K562 (cell line): ENCODE measurements around the gene RDH13. TPM values are rescaled to one million over a fixed set of nuclear protein-coding genes. Genes with fewer than 3 reads are reported as not detected.

ENCODE experiments used
- CEBPB ChIP-seq: fragments of 450-650 bp; IDR thresholded peaks from 2 replicates; pipeline ENCODE4 v1.6.1; 2016; ENCODE audit warnings: missing genetic modification characterization, missing compliant biosample characterization
- CSDE1 ChIP-seq, 2 experiments: fragments of 450-650 bp; IDR thresholded peaks; 2 replicates each; pipeline ENCODE4 v1.6.1; 2016; ENCODE audit warnings: mild to moderate bottlenecking in 1 of 2
- ETV1 ChIP-seq: fragments of 450-650 bp; conservative IDR thresholded peaks from 2 replicates; pipeline ENCODE4 v1.6.1; 2016; ENCODE audit warnings: missing genetic modification characterization, control low read depth, low read depth, missing compliant biosample characterization
- GATAD2A ChIP-seq: fragments of 450-650 bp; IDR thresholded peaks from 2 replicates; pipeline ENCODE4 v1.6.1; 2017
- HNRNPL ChIP-seq: fragments of 200-400 bp; formaldehyde crosslinking; IDR thresholded peaks from 2 replicates; pipeline ENCODE4 v1.6.1; 2017; ENCODE audit warnings: low read depth, mild to moderate bottlenecking, low read length
- ILF3 ChIP-seq: fragments of 450-650 bp; IDR thresholded peaks from 2 replicates; pipeline ENCODE4 v1.6.1; 2018; ENCODE audit warnings: antibody characterized with exemption, mild to moderate bottlenecking, moderate library complexity, borderline replicate concordance
- MAFG ChIP-seq: fragments of 450-650 bp; conservative IDR thresholded peaks from 2 replicates; pipeline ENCODE4 v1.6.1; 2016; ENCODE audit warnings: missing genetic modification characterization, missing compliant biosample characterization
- MEIS2 ChIP-seq: fragments of 450-650 bp; IDR thresholded peaks from 2 replicates; pipeline ENCODE4 v1.6.1; 2014; ENCODE audit warnings: mild to moderate bottlenecking; ENCODE audit not compliant: partially characterized antibody
- NFYB ChIP-seq: IDR thresholded peaks from 2 replicates; pipeline ENCODE4 v1.6.1; 2011; ENCODE audit warnings: mild to moderate bottlenecking, moderate library complexity; ENCODE audit not compliant: insufficient read length; ENCODE audit errors: extremely low read depth
- NRF1 ChIP-seq, 2 experiments: fragments of 450-650 bp; IDR thresholded peaks in 1 of 2; conservative IDR thresholded peaks in 1 of 2; 2 replicates each; pipeline ENCODE4 v1.6.1; 2014; ENCODE audit warnings: mild to moderate bottlenecking in 2 of 2
- RBM14 ChIP-seq: fragments of 200-400 bp; formaldehyde crosslinking; IDR thresholded peaks from 2 replicates; pipeline ENCODE4 v1.6.1; 2018; ENCODE audit warnings: low read depth, mild to moderate bottlenecking, low read length, moderate library complexity, borderline replicate concordance; ENCODE audit not compliant: insufficient read depth
- SMARCC2 ChIP-seq: fragments of 450-650 bp; IDR thresholded peaks from 2 replicates; pipeline ENCODE4 v1.6.1; 2017; ENCODE audit warnings: antibody characterized with exemption, moderate library complexity, mild to moderate bottlenecking, low read depth
- SRF ChIP-seq, 2 experiments: fragments of 250-450, 450-650 bp in 1 of 2; sonication (Bioruptor Pico) in 1 of 2; sonication (generic) in 1 of 2; formaldehyde crosslinking; IDR thresholded peaks; 2 replicates each; pipeline versions ENCODE4 v1.5.0 to v1.5.1; 2020 to 2022; ENCODE audit warnings: mild to moderate bottlenecking in 1 of 2, missing genetic modification reagents in 1 of 2
- ZBTB17 ChIP-seq: fragments of 450-650 bp; formaldehyde crosslinking; IDR thresholded peaks from 2 replicates; pipeline ENCODE4 v1.4.0; 2020; ENCODE audit warnings: mild to moderate bottlenecking
- ZNF134 ChIP-seq: fragments of 250-450 bp; sonication (Bioruptor Pico); conservative IDR thresholded peaks from 2 replicates; pipeline ENCODE4 v1.4.0; 2020
- ZNF282 ChIP-seq: sonication (generic); formaldehyde crosslinking; IDR thresholded peaks from 2 replicates; pipeline ENCODE4 v1.8.1; 2023; ENCODE audit warnings: missing genetic modification reagents
- ZNF311 ChIP-seq: fragments of 250-450 bp; sonication (Bioruptor Pico); IDR thresholded peaks from 2 replicates; pipeline ENCODE4 v1.4.0; 2020; ENCODE audit warnings: mild to moderate bottlenecking, moderate library complexity
- polyA plus RNA-seq, 8 experiments: library from polyadenylated mRNA; depleted of rRNA in 4 of 8; stranded (reverse) in 5 of 8; unstranded in 3 of 8; fragments of >200 nt; fragmentation: Nextera tagmentation in 2 of 8; fragmentation: Illumina TruSeq in 1 of 8; extraction: Ambion mirVana in 2 of 8; extraction: Trizol in 1 of 8; gene quantifications; 2 replicates each; pipeline versions ENCODE4 v1.2.1 to v1.2.3, GENCODE V29; 2011 to 2014; ENCODE audit warnings: inconsistent platforms in 1 of 8, missing spikeins in 1 of 8
- total RNA-seq, 7 experiments: library from RNA; depleted of rRNA in 6 of 7; stranded (reverse); fragments of >200 nt in 6 of 7; fragmentation: Illumina TruSeq in 2 of 7; extraction: Trizol in 2 of 7; gene quantifications; 2 replicates each; pipeline versions ENCODE4 v1.2.1 to v1.2.3, GENCODE V29; 2011 to 2021; ENCODE audit warnings: low replicate concordance in 1 of 7
- TF ChIP-seq, protein P1 (sequence below): fragments of 450-650 bp; formaldehyde crosslinking; IDR thresholded peaks from 2 replicates; pipeline ENCODE4 v1.4.0; 2022; ENCODE audit warnings: missing genetic modification characterization
- TF ChIP-seq, protein P2 (sequence below): IDR thresholded peaks from 2 replicates; pipeline ENCODE4 v1.6.1; 2012; ENCODE audit warnings: low read depth, low read length, improper control_type of control experiment, borderline replicate concordance
- TF ChIP-seq, protein P3 (sequence below): fragments of 450-650 bp; formaldehyde crosslinking; IDR thresholded peaks from 2 replicates; pipeline ENCODE4 v1.4.0; 2020; ENCODE audit warnings: mild to moderate bottlenecking, mixed read lengths
- TF ChIP-seq, protein P4 (sequence below): fragments of 250-450 bp; sonication (Bioruptor Pico); IDR thresholded peaks from 2 replicates; pipeline ENCODE4 v1.8.0; 2021; ENCODE audit warnings: moderate library complexity, mild to moderate bottlenecking, inconsistent platforms

Gene RDH13
- total and polyA plus RNA-seq, 9 of the 15 experiments (the other 6 are each of a cell fraction or from before 2014, with no cell fraction given) = 7.5 to 70.3 (median 39.5) TPM

DNA sequence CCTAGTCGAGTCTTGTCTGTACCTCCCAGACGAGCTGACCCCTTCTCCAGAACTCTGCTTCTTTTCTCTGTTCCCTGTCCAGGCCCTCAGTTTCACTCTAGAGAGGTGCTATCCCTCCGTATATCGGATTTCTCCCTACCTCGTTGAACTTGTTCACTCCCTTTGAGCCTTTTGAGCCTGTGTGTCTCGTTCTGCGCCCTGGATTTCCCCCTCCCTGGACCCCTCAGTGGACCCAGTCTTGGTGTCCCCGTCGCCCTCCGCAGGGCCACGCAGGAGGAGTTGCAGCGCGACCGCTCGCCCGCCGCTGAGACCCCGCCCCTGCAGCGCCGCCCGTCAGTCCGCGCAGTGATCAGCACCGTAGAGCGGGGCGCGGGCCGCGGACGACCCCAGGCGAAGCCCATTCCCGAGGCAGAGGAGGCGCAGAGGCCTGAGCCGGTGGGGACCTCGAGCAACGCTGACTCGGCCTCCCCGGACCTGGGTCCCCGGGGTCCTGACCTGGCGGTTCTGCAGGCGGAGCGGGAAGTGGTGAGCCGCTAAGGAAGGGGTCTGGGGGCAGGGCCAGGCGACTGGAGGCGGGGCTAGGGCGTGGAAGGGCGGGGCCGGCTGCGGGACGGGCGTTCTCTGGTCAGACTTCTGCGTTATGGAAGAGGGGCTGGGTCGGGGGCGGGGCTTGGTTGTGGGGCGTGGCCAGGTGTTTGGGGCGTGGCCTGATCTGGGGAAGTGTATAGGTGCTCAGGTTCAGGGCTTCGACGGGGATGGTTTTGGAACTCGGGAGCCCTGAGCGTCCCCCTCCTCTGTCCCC is 18.2 kb upstream of the RDH13 start (continued):
- TF ChIP-seq, protein P1, sequence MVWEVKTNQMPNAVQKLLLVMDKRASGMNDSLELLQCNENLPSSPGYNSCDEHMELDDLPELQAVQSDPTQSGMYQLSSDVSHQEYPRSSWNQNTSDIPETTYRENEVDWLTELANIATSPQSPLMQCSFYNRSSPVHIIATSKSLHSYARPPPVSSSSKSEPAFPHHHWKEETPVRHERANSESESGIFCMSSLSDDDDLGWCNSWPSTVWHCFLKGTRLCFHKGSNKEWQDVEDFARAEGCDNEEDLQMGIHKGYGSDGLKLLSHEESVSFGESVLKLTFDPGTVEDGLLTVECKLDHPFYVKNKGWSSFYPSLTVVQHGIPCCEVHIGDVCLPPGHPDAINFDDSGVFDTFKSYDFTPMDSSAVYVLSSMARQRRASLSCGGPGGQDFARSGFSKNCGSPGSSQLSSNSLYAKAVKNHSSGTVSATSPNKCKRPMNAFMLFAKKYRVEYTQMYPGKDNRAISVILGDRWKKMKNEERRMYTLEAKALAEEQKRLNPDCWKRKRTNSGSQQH (CRISPR knock-in tag) = peak; percentile 77; the same call in 1 of the 2 replicates
- TF ChIP-seq ILF3 (no peak), GATAD2A (peak; percentile 86), ZNF282 (CRISPR knock-in tag) (no peak), ZNF311 (no peak), MEIS2 (no peak), RBM14 (no peak), ETV1 (tag) (no peak), CEBPB (tag) (no peak), ZBTB17 (CRISPR knock-in tag) (peak; percentile 56; the same call in 1 of the 2 replicates), SMARCC2 (0 out of 2 replicates have a peak, but pooled peaks have one; percentile 23), SRF (CRISPR knock-in tag; IDR thresholded peaks at IDR 0.05) (no peak), NRF1 (conservative IDR thresholded peaks at IDR 0.05 in 1 of 2, IDR thresholded peaks at IDR 0.05 in 1 of 2) (peak; percentile 70 to 73), MAFG (no peak), CSDE1 (IDR thresholded peaks at IDR 0.05) (no peak), HNRNPL (no peak), ZNF134 (CRISPR knock-in tag) (no peak), NFYB (no peak)
- TF ChIP-seq, protein P2, sequence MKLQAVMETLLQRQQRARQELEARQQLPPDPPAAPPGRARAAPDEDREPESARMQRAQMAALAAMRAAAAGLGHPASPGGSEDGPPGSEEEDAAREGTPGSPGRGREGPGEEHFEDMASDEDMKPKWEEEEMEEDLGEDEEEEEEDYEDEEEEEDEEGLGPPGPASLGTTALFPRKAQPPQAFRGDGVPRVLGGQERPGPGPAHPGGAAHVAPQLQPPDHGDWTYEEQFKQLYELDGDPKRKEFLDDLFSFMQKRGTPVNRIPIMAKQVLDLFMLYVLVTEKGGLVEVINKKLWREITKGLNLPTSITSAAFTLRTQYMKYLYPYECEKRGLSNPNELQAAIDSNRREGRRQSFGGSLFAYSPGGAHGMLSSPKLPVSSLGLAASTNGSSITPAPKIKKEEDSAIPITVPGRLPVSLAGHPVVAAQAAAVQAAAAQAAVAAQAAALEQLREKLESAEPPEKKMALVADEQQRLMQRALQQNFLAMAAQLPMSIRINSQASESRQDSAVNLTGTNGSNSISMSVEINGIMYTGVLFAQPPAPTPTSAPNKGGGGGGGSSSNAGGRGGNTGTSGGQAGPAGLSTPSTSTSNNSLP = no peak
- TF ChIP-seq, protein P3, sequence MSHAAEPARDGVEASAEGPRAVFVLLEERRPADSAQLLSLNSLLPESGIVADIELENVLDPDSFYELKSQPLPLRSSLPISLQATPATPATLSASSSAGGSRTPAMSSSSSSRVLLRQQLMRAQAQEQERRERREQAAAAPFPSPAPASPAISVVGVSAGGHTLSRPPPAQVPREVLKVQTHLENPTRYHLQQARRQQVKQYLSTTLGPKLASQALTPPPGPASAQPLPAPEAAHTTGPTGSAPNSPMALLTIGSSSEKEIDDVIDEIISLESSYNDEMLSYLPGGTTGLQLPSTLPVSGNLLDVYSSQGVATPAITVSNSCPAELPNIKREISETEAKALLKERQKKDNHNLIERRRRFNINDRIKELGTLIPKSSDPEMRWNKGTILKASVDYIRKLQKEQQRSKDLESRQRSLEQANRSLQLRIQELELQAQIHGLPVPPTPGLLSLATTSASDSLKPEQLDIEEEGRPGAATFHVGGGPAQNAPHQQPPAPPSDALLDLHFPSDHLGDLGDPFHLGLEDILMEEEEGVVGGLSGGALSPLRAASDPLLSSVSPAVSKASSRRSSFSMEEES (CRISPR knock-in tag) = no peak
- TF ChIP-seq, protein P4, sequence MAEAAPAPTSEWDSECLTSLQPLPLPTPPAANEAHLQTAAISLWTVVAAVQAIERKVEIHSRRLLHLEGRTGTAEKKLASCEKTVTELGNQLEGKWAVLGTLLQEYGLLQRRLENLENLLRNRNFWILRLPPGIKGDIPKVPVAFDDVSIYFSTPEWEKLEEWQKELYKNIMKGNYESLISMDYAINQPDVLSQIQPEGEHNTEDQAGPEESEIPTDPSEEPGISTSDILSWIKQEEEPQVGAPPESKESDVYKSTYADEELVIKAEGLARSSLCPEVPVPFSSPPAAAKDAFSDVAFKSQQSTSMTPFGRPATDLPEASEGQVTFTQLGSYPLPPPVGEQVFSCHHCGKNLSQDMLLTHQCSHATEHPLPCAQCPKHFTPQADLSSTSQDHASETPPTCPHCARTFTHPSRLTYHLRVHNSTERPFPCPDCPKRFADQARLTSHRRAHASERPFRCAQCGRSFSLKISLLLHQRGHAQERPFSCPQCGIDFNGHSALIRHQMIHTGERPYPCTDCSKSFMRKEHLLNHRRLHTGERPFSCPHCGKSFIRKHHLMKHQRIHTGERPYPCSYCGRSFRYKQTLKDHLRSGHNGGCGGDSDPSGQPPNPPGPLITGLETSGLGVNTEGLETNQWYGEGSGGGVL = no peak
